Umbilical cord (tissue), 2 donors: ENCODE results near the gene SRSF9. TPM values are rescaled to one million over a fixed set of nuclear protein-coding genes. Genes with fewer than 3 reads are reported as not detected.

ENCODE experiments used
- DNase-seq: peaks from one replicate; pipeline ENCODE4 v3.0.0-alpha.2; 2015; ENCODE audit warnings: low spot score
- total RNA-seq: library from RNA; depleted of rRNA; stranded (reverse); fragments of >200 nt; gene quantifications from one replicate; pipeline ENCODE4 v1.2.3, GENCODE V29; 2014; ENCODE audit warnings: low replicate concordance; ENCODE audit not compliant: insufficient read depth

SRSF9 gene
- total RNA-seq, 1 donor from 2014 or later: 86.7 TPM

DNA sequence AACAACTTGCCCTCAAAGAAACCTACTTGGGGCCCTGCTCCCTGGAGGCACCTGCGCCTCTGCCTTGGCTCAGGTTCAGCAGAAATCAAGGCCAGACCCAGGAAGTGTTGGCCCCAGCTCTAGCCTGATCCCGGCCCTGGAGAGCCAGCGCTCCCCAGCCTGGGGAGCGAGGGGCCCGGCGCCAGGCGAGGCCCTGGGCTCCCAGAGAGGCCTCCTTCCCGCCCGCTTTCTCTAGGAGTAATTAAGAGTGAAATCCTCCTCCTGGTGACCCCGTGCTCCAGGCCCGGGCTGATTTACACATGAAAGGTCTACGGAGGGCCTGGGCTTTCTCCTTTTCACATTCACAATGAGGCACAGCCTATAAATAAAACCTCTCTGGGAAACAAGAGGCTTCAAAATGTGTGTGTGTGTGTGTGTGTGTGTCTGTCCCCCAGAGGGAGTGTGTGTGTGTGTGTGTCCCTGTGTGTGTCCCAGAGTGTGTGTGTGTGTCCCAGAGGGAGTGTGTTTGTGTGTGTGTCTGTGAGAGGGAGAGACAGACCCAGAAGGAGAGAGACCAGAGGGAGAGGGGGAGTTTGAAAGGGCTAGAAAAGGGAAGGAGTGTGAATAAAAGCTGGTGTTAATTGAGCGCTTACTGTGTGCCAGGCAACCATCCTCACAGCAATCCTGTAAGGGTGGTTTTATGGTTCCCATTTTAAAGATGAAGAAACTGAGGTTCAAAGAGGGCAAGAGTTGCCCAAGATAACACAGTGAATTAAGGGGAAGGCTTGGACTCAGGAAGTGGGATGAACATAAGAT is 55.5 kb downstream of the SRSF9 start:
- DNase-seq: peak; percentile 17

GRCh38 chr12:120412421-120412820 is 57.1 kb downstream of the SRSF9 start:
- no peak for DNase-seq

Other genes with a start within 250 kb of the SRSF9 start
- gene PXN, start 204.0 kb downstream of the SRSF9 start, total RNA-seq: 11.6 TPM
- under 0.01 TPM for gene RNU4-2, start 177.8 kb downstream of the SRSF9 start, total RNA-seq
- gene RNU4-1, start 176.5 kb downstream of the SRSF9 start, total RNA-seq: under 0.01 TPM
- gene SIRT4, start 167.4 kb downstream of the SRSF9 start, total RNA-seq: not detected
- not detected for gene PLA2G1B, start 142.0 kb downstream of the SRSF9 start, total RNA-seq
- 0.96 TPM for gene MSI1, start 100.6 kb downstream of the SRSF9 start, total RNA-seq
- 351 TPM for gene COX6A1, start 31.6 kb downstream of the SRSF9 start, total RNA-seq
- gene TRIAP1, start 23.4 kb downstream of the SRSF9 start, total RNA-seq: 25.5 TPM
- gene GATC, start 23.3 kb downstream of the SRSF9 start, total RNA-seq: 27.0 TPM
- 202 TPM for gene DYNLL1, start 26.4 kb upstream of the SRSF9 start, total RNA-seq
- gene COQ5, start 59.4 kb upstream of the SRSF9 start, total RNA-seq: 23.1 TPM
- gene RNF10, start 64.6 kb upstream of the SRSF9 start, total RNA-seq: 86.9 TPM
- gene POP5, start 111.7 kb upstream of the SRSF9 start, total RNA-seq: 11.3 TPM
- 3.9 TPM for gene CABP1, start 170.9 kb upstream of the SRSF9 start, total RNA-seq
- 64.0 TPM for gene MLEC, start 217.4 kb upstream of the SRSF9 start, total RNA-seq
- 16.4 TPM for gene UNC119B, start 240.7 kb upstream of the SRSF9 start, total RNA-seq